ENCODE data around the gene BFAR. TPM values are rescaled to one million over a fixed set of nuclear protein-coding genes. Genes with fewer than 3 reads are reported as not detected.

Gene BFAR
- 80.3 TPM for polyA plus RNA-seq (2013, experiment 1 of 2)
- polyA plus RNA-seq (2013, experiment 2 of 2), result 78.7 TPM

- Histone ChIP-seq H3K4ac (ENCODE audit: low read depth, low read length) (peak within 1 kb of the TSS; percentile 56), H4K5ac (ENCODE audit: low read length) (no peak within 1 kb of the TSS), H2BK5ac (ENCODE audit: low read length) (peak within 1 kb of the TSS; percentile 38), H3K4me1 (ENCODE audit: control insufficient read depth, low read depth, low read length) (peaks cover 8% of the 10 kb centered on the region), H3K56ac (ENCODE audit: low read length) (peak within 1 kb of the TSS; percentile 98), H3K4me3 (ENCODE audit: low read length) (peak within 1 kb of the TSS; percentile 97), H3K9ac (ENCODE audit: low read length) (peak within 1 kb of the TSS; percentile 91), H3K36me3 (ENCODE audit: control insufficient read depth, insufficient read depth, low read length) (no peaks in the 10 kb centered on the region), H3K27me3 (ENCODE audit: insufficient read depth, low read length, poor library complexity) (no peaks in the 10 kb centered on the region), H4K8ac (ENCODE audit: low read depth, low read length) (no peak within 1 kb of the TSS), H3K79me1 (ENCODE audit: low read length) (peaks cover 15% of the 10 kb centered on the region), H2AK5ac (ENCODE audit: low read length) (no peak within 1 kb of the TSS), H2BK15ac (replicated peaks; ENCODE audit: low read depth) (no peak within 1 kb of the TSS), H2BK120ac (ENCODE audit: low read depth, low read length) (peak within 1 kb of the TSS; percentile 29), H3K18ac (ENCODE audit: low read length) (peak within 1 kb of the TSS; percentile 75), H3K79me2 (ENCODE audit: control insufficient read depth, insufficient read depth, low read length) (peaks cover 37% of the 10 kb centered on the region), H3K27ac (ENCODE audit: low read depth, low read length) (peak within 1 kb of the TSS; percentile 58), H3K4me2 (ENCODE audit: low read length) (peak within 1 kb of the TSS; percentile 65), H3K23ac (ENCODE audit: low read length) (no peak within 1 kb of the TSS)
- DNase-seq, result peak; percentile 99
- no CpG with 5 or more reads among the region's 69 CpGs for WGBS (ENCODE audit: extremely low coverage, insufficient coverage, low lambda C conversion rate)
Observed at GRCh38 chr16:14632693-14633569, at the start of gene BFAR. Gene BFAR, plus strand, starts transcription at chr16:14632951. Its CDS starts 11,396 bp downstream, at chr16:14644347.

DNA sequence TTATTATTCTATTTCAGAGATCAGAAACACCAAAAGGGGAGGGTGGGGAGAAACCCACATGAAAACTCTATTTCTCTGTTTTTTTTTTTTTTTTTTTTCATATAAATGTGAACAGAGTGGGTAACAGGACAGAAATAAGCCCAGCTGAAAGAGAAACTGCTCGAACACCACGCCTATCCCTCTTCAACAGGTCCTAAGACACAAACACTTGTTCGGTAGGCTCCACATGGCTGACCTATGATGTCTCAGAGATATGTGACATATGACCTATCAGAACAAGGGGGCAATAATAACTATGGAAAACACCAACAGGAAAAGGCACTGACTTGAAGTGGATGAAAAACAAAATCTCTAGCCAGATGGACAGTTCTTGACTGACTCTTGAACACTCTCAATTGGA is 47.5 kb upstream of the BFAR start:
- DNase-seq, result no peak
- no CpG with 5 or more reads among the region's 3 CpGs for WGBS (ENCODE audit: extremely low coverage, insufficient coverage, low lambda C conversion rate)
- H3K18ac ChIP-seq (ENCODE audit: low read length), result no peak overlapping the region

DNA sequence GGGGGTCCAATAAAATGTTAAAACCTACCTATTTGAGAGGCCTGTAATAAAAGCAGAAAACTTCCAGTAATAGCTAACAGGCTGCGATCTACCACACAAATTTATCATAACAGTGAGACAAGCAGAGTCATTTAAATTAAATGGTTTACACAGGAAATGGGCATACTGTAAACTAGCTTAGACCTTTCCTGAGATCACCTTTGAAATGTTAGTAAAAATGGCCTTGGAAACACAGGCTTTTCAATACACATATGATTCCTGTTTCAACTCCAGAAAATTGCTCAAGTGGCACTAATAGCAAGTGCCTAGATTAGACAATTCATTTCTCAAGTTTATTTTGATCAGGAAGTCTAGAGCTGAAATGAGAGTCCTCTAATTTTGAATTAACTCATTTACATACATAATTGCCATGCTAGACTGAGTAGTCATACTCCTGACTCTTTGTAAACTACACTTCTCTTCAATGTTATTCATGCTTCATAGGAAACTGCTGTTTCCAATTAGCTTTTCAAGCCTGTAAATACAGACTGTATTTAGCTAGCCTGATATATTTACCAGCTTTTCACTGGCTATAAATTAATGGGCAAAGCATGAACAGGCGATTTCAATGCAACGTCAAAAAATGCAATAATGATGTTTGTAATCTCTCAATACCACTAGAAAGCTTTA is 46.0 kb upstream of the BFAR start:
- Histone ChIP-seq H2AK5ac (ENCODE audit: low read length) (no peak overlapping the region), H4K8ac (ENCODE audit: low read depth, low read length) (no peak overlapping the region), H2BK5ac (ENCODE audit: low read length) (no peak overlapping the region), H3K4ac (ENCODE audit: low read depth, low read length) (no peak overlapping the region), H3K27ac (ENCODE audit: low read depth, low read length) (no peak overlapping the region), H3K4me3 (ENCODE audit: low read length) (no peak overlapping the region), H2BK120ac (ENCODE audit: low read depth, low read length) (no peak overlapping the region), H4K5ac (ENCODE audit: low read length) (no peak overlapping the region), H3K56ac (ENCODE audit: low read length) (no peak overlapping the region), H3K23ac (ENCODE audit: low read length) (no peak overlapping the region), H3K9ac (ENCODE audit: low read length) (no peak overlapping the region), H3K79me1 (ENCODE audit: low read length) (no peaks in the 10 kb centered on the region), H3K18ac (ENCODE audit: low read length) (no peak overlapping the region), H3K79me2 (ENCODE audit: control insufficient read depth, insufficient read depth, low read length) (no peaks in the 10 kb centered on the region), H3K4me2 (ENCODE audit: low read length) (no peak overlapping the region), H3K27me3 (ENCODE audit: insufficient read depth, low read length, poor library complexity) (no peaks in the 10 kb centered on the region), H3K4me1 (ENCODE audit: control insufficient read depth, low read depth, low read length) (peaks cover 2% of the 10 kb centered on the region), H2BK15ac (replicated peaks; ENCODE audit: low read depth) (no peak overlapping the region), H3K36me3 (ENCODE audit: control insufficient read depth, insufficient read depth, low read length) (peaks cover 4% of the 10 kb centered on the region)
- DNase-seq, result no peak
- WGBS (ENCODE audit: extremely low coverage, insufficient coverage, low lambda C conversion rate), result no CpG with 5 or more reads among the region's 3 CpGs

More for the DNA sequence above, 47.5 kb upstream of the BFAR start:
- Histone ChIP-seq H3K56ac (ENCODE audit: low read length) (no peak overlapping the region), H3K4me2 (ENCODE audit: low read length) (no peak overlapping the region), H3K4me1 (ENCODE audit: control insufficient read depth, low read depth, low read length) (peaks cover 2% of the 10 kb centered on the region), H4K5ac (ENCODE audit: low read length) (no peak overlapping the region), H3K79me1 (ENCODE audit: low read length) (no peaks in the 10 kb centered on the region), H2BK5ac (ENCODE audit: low read length) (no peak overlapping the region), H3K36me3 (ENCODE audit: control insufficient read depth, insufficient read depth, low read length) (peaks cover 2% of the 10 kb centered on the region), H2AK5ac (ENCODE audit: low read length) (no peak overlapping the region), H3K79me2 (ENCODE audit: control insufficient read depth, insufficient read depth, low read length) (no peaks in the 10 kb centered on the region), H3K23ac (ENCODE audit: low read length) (no peak overlapping the region), H4K8ac (ENCODE audit: low read depth, low read length) (no peak overlapping the region), H2BK120ac (ENCODE audit: low read depth, low read length) (no peak overlapping the region), H3K27ac (ENCODE audit: low read depth, low read length) (no peak overlapping the region), H3K9ac (ENCODE audit: low read length) (no peak overlapping the region), H2BK15ac (replicated peaks; ENCODE audit: low read depth) (no peak overlapping the region), H3K4ac (ENCODE audit: low read depth, low read length) (no peak overlapping the region), H3K4me3 (ENCODE audit: low read length) (no peak overlapping the region), H3K27me3 (ENCODE audit: insufficient read depth, low read length, poor library complexity) (no peaks in the 10 kb centered on the region)

- Histone ChIP-seq H3K4ac (ENCODE audit: low read depth, low read length) (no peak overlapping the region), H3K79me2 (ENCODE audit: control insufficient read depth, insufficient read depth, low read length) (no peaks in the 10 kb centered on the region), H3K79me1 (ENCODE audit: low read length) (no peaks in the 10 kb centered on the region), H3K4me1 (ENCODE audit: control insufficient read depth, low read depth, low read length) (no peaks in the 10 kb centered on the region), H3K9ac (ENCODE audit: low read length) (no peak overlapping the region), H3K23ac (ENCODE audit: low read length) (no peak overlapping the region), H2BK120ac (ENCODE audit: low read depth, low read length) (no peak overlapping the region), H3K27me3 (ENCODE audit: insufficient read depth, low read length, poor library complexity) (no peaks in the 10 kb centered on the region), H4K5ac (ENCODE audit: low read length) (no peak overlapping the region), H3K27ac (ENCODE audit: low read depth, low read length) (no peak overlapping the region), H3K18ac (ENCODE audit: low read length) (no peak overlapping the region), H2AK5ac (ENCODE audit: low read length) (no peak overlapping the region), H3K36me3 (ENCODE audit: control insufficient read depth, insufficient read depth, low read length) (peaks cover 13% of the 10 kb centered on the region), H2BK15ac (replicated peaks; ENCODE audit: low read depth) (no peak overlapping the region), H2BK5ac (ENCODE audit: low read length) (no peak overlapping the region), H3K4me3 (ENCODE audit: low read length) (no peak overlapping the region), H3K56ac (ENCODE audit: low read length) (no peak overlapping the region), H4K8ac (ENCODE audit: low read depth, low read length) (no peak overlapping the region), H3K4me2 (ENCODE audit: low read length) (no peak overlapping the region)
- WGBS (ENCODE audit: extremely low coverage, insufficient coverage, low lambda C conversion rate), result 100% methylated on average over 1 of the region's 2 CpGs
- peak; percentile 37 for DNase-seq
Observed at GRCh38 chr16:14600164-14600563, 32.6 kb upstream of the BFAR start.

GRCh38 chr16:14602443-14602963 is 30.2 kb upstream of the BFAR start:
- Histone ChIP-seq H2BK120ac (ENCODE audit: low read depth, low read length) (no peak overlapping the region), H2BK5ac (ENCODE audit: low read length) (no peak overlapping the region), H4K8ac (ENCODE audit: low read depth, low read length) (no peak overlapping the region), H2BK15ac (replicated peaks; ENCODE audit: low read depth) (no peak overlapping the region), H3K56ac (ENCODE audit: low read length) (no peak overlapping the region), H3K36me3 (ENCODE audit: control insufficient read depth, insufficient read depth, low read length) (peaks cover 14% of the 10 kb centered on the region), H3K23ac (ENCODE audit: low read length) (no peak overlapping the region), H3K27ac (ENCODE audit: low read depth, low read length) (no peak overlapping the region), H3K4me3 (ENCODE audit: low read length) (no peak overlapping the region), H3K79me1 (ENCODE audit: low read length) (no peaks in the 10 kb centered on the region), H3K4ac (ENCODE audit: low read depth, low read length) (no peak overlapping the region), H3K27me3 (ENCODE audit: insufficient read depth, low read length, poor library complexity) (no peaks in the 10 kb centered on the region), H3K4me1 (ENCODE audit: control insufficient read depth, low read depth, low read length) (no peaks in the 10 kb centered on the region), H2AK5ac (ENCODE audit: low read length) (no peak overlapping the region), H3K79me2 (ENCODE audit: control insufficient read depth, insufficient read depth, low read length) (no peaks in the 10 kb centered on the region), H3K4me2 (ENCODE audit: low read length) (no peak overlapping the region), H3K18ac (ENCODE audit: low read length) (no peak overlapping the region), H4K5ac (ENCODE audit: low read length) (no peak overlapping the region), H3K9ac (ENCODE audit: low read length) (no peak overlapping the region)
- DNase-seq, result no peak
- WGBS (ENCODE audit: extremely low coverage, insufficient coverage, low lambda C conversion rate), result no CpG with 5 or more reads among the region's 6 CpGs

Data from mesendoderm (in vitro differentiated cells).